Esophagus squamous epithelium (tissue), 5 donors: ENCODE measurements around the gene NAPSA. TPM values are rescaled to one million over a fixed set of nuclear protein-coding genes. Genes with fewer than 3 reads are reported as not detected.

Source experiments
- DNase-seq: peaks from one replicate; lab custom pipeline; 2025; lab: John Stamatoyannopoulos, UW
- H3K27ac ChIP-seq, 4 donors: fragments of 200-600 bp; sonication (generic); one replicate each; pipeline ENCODE4 v1.5.1; 2016 to 2019; ENCODE audit warnings: mild to moderate bottlenecking in 1 of 4
- H3K27me3 ChIP-seq, 4 donors: fragments of 200-600 bp; sonication (generic); 1 replicate in 3 of 4; 2 replicates in 1 of 4; pipeline versions ENCODE4 v1.5.1 to v1.6.0; 2017 to 2021; ENCODE audit warnings: antibody characterized with exemption in 1 of 4
- H3K36me3 ChIP-seq, 3 donors: fragments of 200-600 bp; sonication (generic); one replicate each; pipeline ENCODE4 v1.5.1; 2016 to 2019
- H3K4me1 ChIP-seq, 3 donors: fragments of 200-600 bp; sonication (generic); one replicate each; pipeline ENCODE4 v1.5.1; 2017 to 2019
- H3K4me3 ChIP-seq, 4 donors: fragments of 200-600 bp; sonication (generic); 1 replicate in 3 of 4; 2 replicates in 1 of 4; pipeline ENCODE4 v1.5.1; 2016 to 2019; ENCODE audit warnings: mild to moderate bottlenecking in 2 of 4, moderate library complexity in 1 of 4
- H3K9me3 ChIP-seq, 3 donors: fragments of 200-600 bp; sonication (generic); one replicate each; pipeline ENCODE4 v1.5.1; 2016 to 2019
- CTCF ChIP-seq, 6 experiments: fragments of 450-650 bp in 4 of 6; fragments of 200-600 bp in 2 of 6; sonication (generic) in 2 of 6; IDR thresholded peaks; one replicate each; pipeline ENCODE4 v1.5.1; 2016 to 2019; ENCODE audit warnings: antibody characterized with exemption in 6 of 6, mild to moderate bottlenecking in 4 of 6, moderate library complexity in 4 of 6
- POLR2A ChIP-seq, 4 donors: fragments of 450-650 bp; IDR thresholded peaks; one replicate each; pipeline ENCODE4 v1.6.1; 2017; ENCODE audit warnings: antibody characterized with exemption in 4 of 4, mild to moderate bottlenecking in 4 of 4, moderate library complexity in 3 of 4
- WGBS, 2 donors: methylation state at CpG; one replicate each; pipeline ENCODE4 v1.1.5; 2018; 5-methylcytosine and 5-hydroxymethylcytosine counted together
- intact Hi-C: fragments of 100-400 bp; cut with DNase I; formaldehyde crosslinking; loops from one replicate; pipeline ENCODE4 v1.15.0; 2022
- total RNA-seq, 4 donors: library from RNA; depleted of rRNA; stranded (reverse); fragments of >200 nt; gene quantifications; one replicate each; pipeline ENCODE4 v1.1.0, GENCODE V29; 2016
- donor health status: DM: yes; HTN: yes; CAD: no.

NAPSA gene
- total RNA-seq, 4 donors from 2014 or later: 0.38 TPM; not detected in 3

DNA sequence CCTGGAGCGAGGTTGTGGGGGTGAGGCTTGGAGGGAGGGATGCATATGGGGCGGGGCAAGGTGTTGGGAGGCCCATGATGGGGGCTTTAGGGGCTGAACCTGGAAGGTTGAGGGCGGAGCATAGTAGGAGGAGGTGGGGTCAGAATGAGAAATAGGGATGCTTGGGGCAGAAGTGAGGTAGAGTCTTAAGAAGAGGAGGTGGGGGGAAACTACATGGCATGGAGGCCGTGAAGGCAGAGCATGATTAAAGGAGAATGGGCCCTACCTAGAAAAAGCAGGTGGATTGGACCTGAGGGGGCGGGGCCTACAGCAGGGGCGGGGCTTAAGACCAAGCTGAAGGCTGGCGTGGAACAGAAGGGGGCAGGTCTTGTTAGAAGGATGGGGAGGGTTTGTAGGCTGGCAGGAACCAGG lies 11.6 kb upstream of the NAPSA start:
- TF ChIP-seq CTCF (IDR thresholded peaks at IDR 0.05): no peak
- intact Hi-C loops: no loop called here
- H3K36me3 ChIP-seq: peaks cover 27 to 49% (median 40%) of the 10 kb centered on the region in 3 donors
- H3K4me1 ChIP-seq: peaks cover 0 to 30% (median 3%) of the 10 kb centered on the region in 3 donors
- no peak for DNase-seq
- WGBS, 2 donors: 36 to 57% methylated on average over 6 to 7 of the region's 7 CpGs
- H3K9me3 ChIP-seq: no peaks in the 10 kb centered on the region
- H3K27me3 ChIP-seq: no peaks in the 10 kb centered on the region
- peak overlapping the region; percentile 97 to 100 (median 100) for H3K27ac ChIP-seq
- peak overlapping the region in 3 of 4 donors; percentile 93 to 98 (median 95) for H3K4me3 ChIP-seq

- H3K9me3 ChIP-seq: no peaks in the 10 kb centered on the region
- WGBS, 2 donors: 0 to 1% methylated on average over 16 to 37 of the region's 67 CpGs
- peak within 1 kb of the TSS; percentile 86 to 98 (median 94) for H3K4me3 ChIP-seq
- DNase-seq: peak; percentile 85
- TF ChIP-seq POLR2A (IDR thresholded peaks at IDR 0.05) (peak in 3 of 4 donors; percentile 24 to 89 (median 70)), CTCF (IDR thresholded peaks at IDR 0.05) (peak in 1 of 6 experiments; percentile 43)
- intact Hi-C loops: no loop called here
- peaks cover 0 to 30% (median 3%) of the 10 kb centered on the region in 3 donors for H3K4me1 ChIP-seq
- no peaks in the 10 kb centered on the region for H3K27me3 ChIP-seq
- H3K27ac ChIP-seq: peak within 1 kb of the TSS; percentile 97 to 100 (median 100)
- peaks cover 27 to 43% (median 35%) of the 10 kb centered on the region in 3 donors for H3K36me3 ChIP-seq
Measured at GRCh38 chr19:50376166-50377050, 11.0 kb upstream of the NAPSA start, which contains the start of gene NR1H2. Gene NR1H2, plus strand, starts transcription at chr19:50376457. Its CDS starts 1,149 bp downstream, at chr19:50377606.

DNA sequence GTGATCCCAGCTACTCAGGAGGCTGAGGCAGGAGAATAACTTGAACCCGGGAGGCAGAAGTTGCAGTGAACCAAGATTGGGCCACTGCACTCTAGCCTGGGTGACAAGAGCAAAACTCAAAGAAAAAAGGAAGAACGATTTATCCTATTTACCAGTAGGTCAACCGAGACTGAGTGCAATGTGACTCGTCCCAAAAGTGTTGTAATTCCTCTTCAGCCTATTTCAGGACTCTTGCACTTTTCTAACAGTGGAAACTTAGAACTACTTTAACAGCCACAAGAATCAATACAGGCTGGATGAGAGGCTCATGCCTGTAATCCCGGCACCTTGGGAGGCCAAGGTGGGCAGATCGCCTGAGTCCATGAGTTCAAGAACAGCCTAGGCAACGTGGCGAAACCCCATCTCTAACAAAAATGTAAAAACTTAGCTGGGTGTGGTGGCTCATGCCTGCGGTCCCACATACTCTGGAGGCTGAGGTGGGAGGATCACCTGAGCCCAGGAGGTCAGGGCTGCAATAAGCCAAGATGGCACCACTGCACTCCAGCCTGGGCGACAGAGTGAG lies 6.6 kb upstream of the NAPSA start:
- Histone ChIP-seq H3K4me3 (no peak overlapping the region), H3K36me3 (no peaks in the 10 kb centered on the region), H3K9me3 (no peaks in the 10 kb centered on the region), H3K27ac (no peak overlapping the region), H3K27me3 (no peaks in the 10 kb centered on the region), H3K4me1 (peaks cover 0 to 33% (median 3%) of the 10 kb centered on the region in 3 donors)
- 85 to 89% methylated on average over 10 of the region's 10 CpGs for WGBS, 2 donors
- intact Hi-C loops: no loop called here
- no peak for DNase-seq
- TF ChIP-seq CTCF (IDR thresholded peaks at IDR 0.05): no peak
- no peak for TF ChIP-seq POLR2A (IDR thresholded peaks at IDR 0.05)

- Histone ChIP-seq H3K4me1 (peaks cover 0 to 24% (median 0%) of the 10 kb centered on the region in 3 donors), H3K27ac (peak overlapping the region; percentile 74 to 82 (median 79)), H3K36me3 (no peaks in the 10 kb centered on the region), H3K4me3 (peak overlapping the region; percentile 49 to 73 (median 64)), H3K9me3 (no peaks in the 10 kb centered on the region), H3K27me3 (no peaks in the 10 kb centered on the region)
- TF ChIP-seq CTCF (IDR thresholded peaks at IDR 0.05) (peak; percentile 84 to 90 (median 90)), POLR2A (IDR thresholded peaks at IDR 0.05) (no peak)
- intact Hi-C loops: loop anchor here (5.0 kb wide), 2 partner anchors 93 to 413 kb away; no protein-coding TSS in a partner anchor
- no peak for DNase-seq
- WGBS, 2 donors: 7% methylated on average over 24 to 26 of the region's 34 CpGs
Measured at GRCh38 chr19:50368649-50369570, 3.5 kb upstream of the NAPSA start.
